Tibial artery (tissue), 4 donors: ENCODE results near the gene SULT1B1.

ENCODE experiments used
- DNase-seq, 2 donors: peaks; one replicate each; pipeline ENCODE4 v3.0.0-alpha.2; 2019
- H3K27ac ChIP-seq, 2 donors: fragments of 200-600 bp; sonication (generic) in 1 of 2; 1 replicate in 1 of 2; 2 replicates in 1 of 2; pipeline ENCODE4 v1.5.1; 2018 to 2019; ENCODE audit warnings: mild to moderate bottlenecking in 1 of 2
- H3K27me3 ChIP-seq, 2 donors: fragments of 200-600 bp; sonication (generic) in 1 of 2; one replicate each; pipeline versions ENCODE4 v1.5.1 to v1.6.0; 2016 to 2019
- H3K36me3 ChIP-seq, 3 donors: fragments of 200-600 bp; sonication (generic) in 2 of 3; one replicate each; pipeline ENCODE4 v1.5.1; 2016 to 2019; ENCODE audit warnings: mild to moderate bottlenecking in 2 of 3
- H3K4me1 ChIP-seq, 4 donors: fragments of 200-600 bp; sonication (generic) in 2 of 4; 1 replicate in 3 of 4; 2 replicates in 1 of 4; pipeline ENCODE4 v1.5.1; 2016 to 2019
- H3K4me3 ChIP-seq, 2 donors: fragments of 200-600 bp; sonication (generic) in 1 of 2; 1 replicate in 1 of 2; 2 replicates in 1 of 2; pipeline ENCODE4 v1.5.1; 2018 to 2019; ENCODE audit warnings: mild to moderate bottlenecking in 2 of 2
- H3K9me3 ChIP-seq, 3 donors: fragments of 200-600 bp; sonication (generic) in 1 of 3; one replicate each; pipeline ENCODE4 v1.5.1; 2016 to 2019
- intact Hi-C: fragments of 100-400 bp; cut with DNase I; formaldehyde crosslinking; loops from one replicate; pipeline ENCODE4 v1.15.0; 2023; ENCODE audit warnings: low total_unique reads
- TF ChIP-seq, protein P1 (sequence below), 2 experiments: fragments of 200-600 bp in 1 of 2; fragments of 450-650 bp in 1 of 2; IDR thresholded peaks; one replicate each; pipeline ENCODE4 v1.5.1; 2017 to 2019; ENCODE audit warnings: antibody characterized with exemption in 2 of 2, mild to moderate bottlenecking in 1 of 2, moderate library complexity in 1 of 2

The SULT1B1 gene

GRCh38 chr4:69731847-69732246 lies 28.6 kb downstream of the SULT1B1 start:
- Histone ChIP-seq H3K9me3 (no peaks in the 10 kb centered on the region), H3K4me1 (no peaks in the 10 kb centered on the region), H3K27ac (no peak overlapping the region), H3K36me3 (no peaks in the 10 kb centered on the region), H3K27me3 (no peaks in the 10 kb centered on the region), H3K4me3 (no peak overlapping the region)
- intact Hi-C loops, result no loop called here
- no peak for DNase-seq
- TF ChIP-seq, protein P1, sequence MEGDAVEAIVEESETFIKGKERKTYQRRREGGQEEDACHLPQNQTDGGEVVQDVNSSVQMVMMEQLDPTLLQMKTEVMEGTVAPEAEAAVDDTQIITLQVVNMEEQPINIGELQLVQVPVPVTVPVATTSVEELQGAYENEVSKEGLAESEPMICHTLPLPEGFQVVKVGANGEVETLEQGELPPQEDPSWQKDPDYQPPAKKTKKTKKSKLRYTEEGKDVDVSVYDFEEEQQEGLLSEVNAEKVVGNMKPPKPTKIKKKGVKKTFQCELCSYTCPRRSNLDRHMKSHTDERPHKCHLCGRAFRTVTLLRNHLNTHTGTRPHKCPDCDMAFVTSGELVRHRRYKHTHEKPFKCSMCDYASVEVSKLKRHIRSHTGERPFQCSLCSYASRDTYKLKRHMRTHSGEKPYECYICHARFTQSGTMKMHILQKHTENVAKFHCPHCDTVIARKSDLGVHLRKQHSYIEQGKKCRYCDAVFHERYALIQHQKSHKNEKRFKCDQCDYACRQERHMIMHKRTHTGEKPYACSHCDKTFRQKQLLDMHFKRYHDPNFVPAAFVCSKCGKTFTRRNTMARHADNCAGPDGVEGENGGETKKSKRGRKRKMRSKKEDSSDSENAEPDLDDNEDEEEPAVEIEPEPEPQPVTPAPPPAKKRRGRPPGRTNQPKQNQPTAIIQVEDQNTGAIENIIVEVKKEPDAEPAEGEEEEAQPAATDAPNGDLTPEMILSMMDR (IDR thresholded peaks at IDR 0.05), result no peak

DNA sequence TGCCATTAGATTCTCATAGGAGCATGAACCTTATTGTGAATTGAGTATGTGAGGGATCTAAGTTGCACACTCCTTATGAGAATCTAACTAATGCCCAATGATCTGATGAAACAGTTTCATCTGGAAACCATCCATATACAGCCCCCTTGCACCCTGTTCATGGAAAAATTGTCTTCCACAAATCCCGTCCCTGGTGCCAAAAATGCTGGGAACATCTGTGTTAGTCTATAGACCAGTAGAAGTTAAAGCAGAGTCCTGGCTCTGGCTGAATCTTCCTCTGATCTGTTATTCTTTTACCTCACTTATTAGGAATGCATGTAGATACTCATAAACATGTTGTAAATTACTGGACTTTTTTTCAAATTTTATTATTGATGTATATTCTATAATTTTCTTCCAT lies 29.2 kb downstream of the SULT1B1 start:
- DNase-seq, result no peak
- TF ChIP-seq, protein P1 (IDR thresholded peaks at IDR 0.05), result no peak
- Histone ChIP-seq H3K27me3 (no peaks in the 10 kb centered on the region), H3K4me1 (no peaks in the 10 kb centered on the region), H3K27ac (no peak overlapping the region), H3K9me3 (no peaks in the 10 kb centered on the region), H3K36me3 (no peaks in the 10 kb centered on the region), H3K4me3 (no peak overlapping the region)
- intact Hi-C loops, result no loop called here

DNA sequence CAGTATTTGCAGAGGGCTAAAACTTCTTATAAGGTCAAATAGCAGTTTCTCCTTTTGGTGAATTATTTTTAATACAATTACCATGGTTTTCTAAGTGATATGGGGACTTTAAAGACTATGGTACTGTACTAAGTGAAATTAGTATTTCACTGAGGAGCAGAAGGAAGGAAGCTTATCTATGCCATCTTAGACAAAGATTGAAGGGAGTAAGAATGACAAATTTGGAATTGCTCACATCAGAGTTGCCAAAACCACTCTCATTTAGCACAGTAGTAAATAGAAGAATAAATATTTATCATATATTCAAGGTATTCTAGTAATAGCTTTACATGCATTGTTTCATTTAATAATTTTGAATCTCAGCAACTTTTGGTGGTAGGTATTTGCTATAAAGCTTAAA lies 30.4 kb downstream of the SULT1B1 start:
- TF ChIP-seq, protein P1 (IDR thresholded peaks at IDR 0.05), result no peak
- Histone ChIP-seq H3K36me3 (no peaks in the 10 kb centered on the region), H3K4me1 (no peaks in the 10 kb centered on the region), H3K27ac (no peak overlapping the region), H3K4me3 (no peak overlapping the region), H3K9me3 (no peaks in the 10 kb centered on the region), H3K27me3 (no peaks in the 10 kb centered on the region)
- intact Hi-C loops, result no loop called here
- DNase-seq, result no peak

GRCh38 chr4:69727926-69728325 lies 32.5 kb downstream of the SULT1B1 start:
- TF ChIP-seq, protein P1 (IDR thresholded peaks at IDR 0.05), result no peak
- Histone ChIP-seq H3K36me3 (no peaks in the 10 kb centered on the region), H3K27ac (no peak overlapping the region), H3K4me3 (no peak overlapping the region), H3K4me1 (no peaks in the 10 kb centered on the region), H3K27me3 (no peaks in the 10 kb centered on the region), H3K9me3 (no peaks in the 10 kb centered on the region)
- no peak for DNase-seq
- intact Hi-C loops, result no loop called here

DNA sequence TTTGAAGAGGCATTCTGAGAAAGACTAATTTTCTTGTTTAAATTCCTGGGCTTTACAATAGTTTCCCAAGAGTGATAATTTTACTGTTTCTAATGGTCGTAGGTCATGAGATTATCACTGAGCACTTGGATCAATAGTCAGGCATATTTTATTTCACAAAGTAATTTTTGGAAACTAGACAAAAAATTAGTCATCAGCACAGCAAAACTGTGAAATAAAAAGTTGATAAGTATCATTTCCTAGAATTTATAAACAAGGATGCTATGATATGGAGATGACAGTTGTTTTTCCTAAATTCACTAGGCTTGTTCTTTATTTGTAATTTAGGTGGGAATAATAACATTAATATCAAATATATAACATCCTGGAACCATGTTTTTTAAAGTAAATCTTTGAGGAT lies 33.0 kb downstream of the SULT1B1 start:
- no peaks in the 10 kb centered on the region for H3K9me3 ChIP-seq
- H3K36me3 ChIP-seq, result no peaks in the 10 kb centered on the region
- TF ChIP-seq, protein P1 (IDR thresholded peaks at IDR 0.05), result no peak
- no peak for DNase-seq
- H3K27me3 ChIP-seq, result no peaks in the 10 kb centered on the region
- intact Hi-C loops, result no loop called here
- no peak overlapping the region for H3K4me3 ChIP-seq
- H3K27ac ChIP-seq, result no peak overlapping the region
- H3K4me1 ChIP-seq, result no peaks in the 10 kb centered on the region

DNA sequence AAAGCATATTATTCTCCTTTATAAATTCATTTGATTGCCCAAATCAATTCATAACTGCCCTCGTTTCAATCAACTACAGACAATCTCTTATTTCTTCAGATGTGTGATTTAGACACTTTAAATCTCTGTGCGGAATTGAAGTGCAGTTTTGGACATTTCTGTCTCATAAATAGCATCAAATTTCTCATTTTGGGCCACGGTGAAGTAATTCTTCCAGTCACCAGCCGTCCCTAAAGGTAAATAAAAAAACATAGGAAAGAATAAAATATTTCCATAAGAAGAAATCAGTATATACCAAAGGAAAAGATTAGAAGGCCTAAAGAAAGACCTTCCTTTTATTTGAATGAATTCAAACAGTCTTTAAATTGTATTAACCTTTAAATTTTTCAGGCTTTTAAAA lies 33.4 kb downstream of the SULT1B1 start:
- Histone ChIP-seq H3K36me3 (no peaks in the 10 kb centered on the region), H3K4me1 (no peaks in the 10 kb centered on the region), H3K27ac (no peak overlapping the region), H3K4me3 (no peak overlapping the region), H3K9me3 (no peaks in the 10 kb centered on the region), H3K27me3 (no peaks in the 10 kb centered on the region)
- intact Hi-C loops, result no loop called here
- no peak for DNase-seq
- TF ChIP-seq, protein P1 (IDR thresholded peaks at IDR 0.05), result no peak
